HCT116 (cell line): ENCODE results near the gene PRRT1. TPM values are rescaled to one million over a fixed set of nuclear protein-coding genes. Genes with fewer than 3 reads are reported as not detected.
"Not testable (repeated sequence)": the region's sequence is repeated elsewhere in the genome, so short reads cannot be mapped to it uniquely, and the experiment has no call there.

ENCODE experiments used
- ATAC-seq: fragments of 200-7000 bp; cut with Tn5 transposase; 2 replicates; pipeline ENCODE4 v1.9.1; 2020; ENCODE audit warnings: mild to moderate bottlenecking, moderate library complexity
- BruUV-seq: library from RNA; stranded (reverse); fragments of 400-500 nt; replicated peaks from 2 replicates; lab custom pipeline; 2021; lab: Mats Ljungman, UMichigan
- CTCF ChIA-PET: fragments of 300-600 bp; sonication (Branson Sonifier 250); formaldehyde crosslinking; loops from one replicate; lab custom pipeline; 2021; ENCODE audit warnings: antibody characterized with exemption; lab: Charles Lee
- POLR2A ChIA-PET: fragments of 300-600, 350-600 bp; sonication (Branson Sonifier 250); formaldehyde crosslinking; loops from one replicate; lab custom pipeline; 2021; ENCODE audit warnings: antibody characterized with exemption; lab: Charles Lee
- RAD21 ChIA-PET, 2 experiments: fragments of 300-600 bp; sonication (Branson Sonifier 250); formaldehyde crosslinking; loops; one replicate each; lab custom pipeline; 2023; ENCODE audit warnings: low total read pairs in 2 of 2; ENCODE audit not compliant: uncharacterized antibody in 2 of 2, unreplicated experiment in 2 of 2, low non-redundant PET in 1 of 2; lab: Charles Lee
- DNase-seq: peaks from one replicate; pipeline ENCODE4 v3.0.0-alpha.2; 2010; ENCODE audit warnings: low read depth, low spot score
- H2AFZ ChIP-seq: fragments of 200-600 bp; shearing (Covaris generic), sonication (generic); 2 replicates; pipeline ENCODE4 v1.6.1; 2017; ENCODE audit warnings: low read depth, mixed run types, mixed read lengths, antibody characterized with exemption, low read length; ENCODE audit not compliant: poor library complexity, severe bottlenecking
- H3K27ac ChIP-seq: 2 replicates; pipeline ENCODE4 v1.5.1; 2012; ENCODE audit warnings: low read depth, low read length
- H3K27me3 ChIP-seq: fragments of 200-600 bp; sonication (generic); 2 replicates; pipeline ENCODE4 v1.6.1; 2016; ENCODE audit warnings: mixed run types, low read length, mixed read lengths; ENCODE audit not compliant: insufficient read depth
- H3K36me3 ChIP-seq, 2 experiments: fragments of 200-500 bp in 1 of 2; fragments of 200-600 bp in 1 of 2; sonication (Bioruptor generic) in 1 of 2; sonication (generic) in 1 of 2; 2 replicates each; pipeline versions ENCODE4 v1.5.1 to v1.6.1; 2014 to 2016; ENCODE audit warnings: low read length in 2 of 2, inconsistent platforms in 1 of 2, mixed read lengths in 1 of 2, mixed run types in 1 of 2; ENCODE audit not compliant: insufficient read depth in 2 of 2, control insufficient read depth in 1 of 2
- H3K4me1 ChIP-seq, 2 experiments: fragments of 200-600 bp in 1 of 2; sonication (generic) in 1 of 2; 2 replicates each; pipeline versions ENCODE4 v1.5.1 to v1.6.1; 2012 to 2017; ENCODE audit warnings: low read length in 2 of 2, inconsistent platforms in 1 of 2, mild to moderate bottlenecking in 1 of 2, mixed read lengths in 1 of 2, mixed run types in 1 of 2, moderate library complexity in 1 of 2; ENCODE audit not compliant: insufficient read depth in 2 of 2, control insufficient read depth in 1 of 2
- H3K4me2 ChIP-seq: fragments of 200-600 bp; sonication (generic); 2 replicates; pipeline ENCODE4 v1.6.1; 2017; ENCODE audit warnings: mixed run types, low read length, mixed read lengths
- H3K4me3 ChIP-seq, 2 experiments: fragments of 200-600 bp in 1 of 2; sonication (generic) in 1 of 2; replicated peaks in 1 of 2; 2 replicates each; pipeline ENCODE4 v1.5.1; 2011 to 2016; ENCODE audit warnings: low read length in 2 of 2, control low read depth in 1 of 2, low read depth in 1 of 2, mild to moderate bottlenecking in 1 of 2, mixed read lengths in 1 of 2, mixed run types in 1 of 2
- H3K79me2 ChIP-seq: fragments of 200-600 bp; sonication (generic); 2 replicates; pipeline ENCODE4 v1.6.1; 2017; ENCODE audit warnings: mild to moderate bottlenecking, mixed run types, low read length, moderate library complexity, mixed read lengths; ENCODE audit not compliant: insufficient read depth
- H3K9ac ChIP-seq: fragments of 200-600 bp; sonication (generic); 2 replicates; pipeline ENCODE4 v1.6.1; 2016; ENCODE audit warnings: low read length, mixed read lengths
- H3K9me2 ChIP-seq: fragments of 200-600 bp; sonication (generic), shearing (Covaris generic); 2 replicates; pipeline ENCODE4 v1.6.1; 2017; ENCODE audit warnings: mixed run types, mild to moderate bottlenecking, moderate library complexity; ENCODE audit not compliant: insufficient read depth
- H3K9me3 ChIP-seq, 2 experiments: fragments of 200-500 bp in 1 of 2; fragments of 200-600 bp in 1 of 2; sonication (Bioruptor generic) in 1 of 2; sonication (generic) in 1 of 2; 2 replicates each; pipeline ENCODE4 v1.6.1; 2014 to 2017; ENCODE audit warnings: low read length in 2 of 2, mixed read lengths in 2 of 2, inconsistent platforms in 1 of 2, low read depth in 1 of 2, mild to moderate bottlenecking in 1 of 2, mixed run types in 1 of 2, moderate library complexity in 1 of 2; ENCODE audit not compliant: control insufficient read depth in 1 of 2, insufficient read depth in 1 of 2
- H4K20me1 ChIP-seq: fragments of 200-600 bp; sonication (generic), shearing (Covaris generic); 2 replicates; pipeline ENCODE4 v1.6.1; 2017; ENCODE audit warnings: mixed run types, mild to moderate bottlenecking, moderate library complexity; ENCODE audit not compliant: insufficient read depth
- ATF3 ChIP-seq: IDR thresholded peaks from 2 replicates; pipeline ENCODE4 v1.6.1; 2012
- ELF1 ChIP-seq: IDR thresholded peaks from 2 replicates; pipeline ENCODE4 v1.6.1; 2012; ENCODE audit warnings: low read depth, borderline replicate concordance
- EZH2 ChIP-seq: fragments of 200-600 bp; sonication (generic); IDR thresholded peaks from 2 replicates; pipeline ENCODE4 v1.6.1; 2017; ENCODE audit warnings: antibody characterized with exemption, mixed run types
- POLR2A ChIP-seq: IDR thresholded peaks from 2 replicates; pipeline ENCODE4 v1.7.0; 2011; ENCODE audit warnings: borderline replicate concordance; ENCODE audit not compliant: insufficient read depth, insufficient read length; ENCODE audit errors: extremely low read depth
- SP1 ChIP-seq: IDR thresholded peaks from 2 replicates; pipeline ENCODE4 v1.6.1; 2012; ENCODE audit warnings: low read depth
- SRF ChIP-seq: IDR thresholded peaks from 2 replicates; pipeline ENCODE4 v1.6.1; 2012; ENCODE audit warnings: low read depth
- TCF7L2 ChIP-seq: IDR thresholded peaks from 2 replicates; pipeline ENCODE4 v1.7.0; 2011; ENCODE audit warnings: borderline replicate concordance, inconsistent platforms; ENCODE audit not compliant: insufficient read depth, insufficient read length; ENCODE audit errors: extremely low read depth
- YY1 ChIP-seq: IDR thresholded peaks from 2 replicates; pipeline ENCODE4 v1.6.1; 2011; ENCODE audit warnings: low read length, low read depth, moderate library complexity, mild to moderate bottlenecking; ENCODE audit not compliant: insufficient replicate concordance; ENCODE audit errors: extremely low read depth
- ZBTB33 ChIP-seq: IDR thresholded peaks from 2 replicates; pipeline ENCODE4 v1.6.1; 2011; ENCODE audit warnings: mild to moderate bottlenecking, low read length, moderate library complexity; ENCODE audit not compliant: insufficient replicate concordance; ENCODE audit errors: extremely low read depth
- intact Hi-C: fragments of 100-400 bp; cut with micrococcal nuclease; formaldehyde crosslinking; loops from 2 replicates; pipeline ENCODE4 v1.10.0; 2022
- microRNA-seq: library from miRNA; unstranded; fragments of <30 nt; microRNA quantifications from one replicate; pipeline ENCODE4, GENCODE V29; 2016; ENCODE audit warnings: borderline number of aligned reads
- total RNA-seq: library from RNA; stranded (reverse); gene quantifications from one replicate; pipeline ENCODE4 v1.2.1, GENCODE V29; 2021; ENCODE audit not compliant: unreplicated experiment

PRRT1 gene
- total RNA-seq, 1 experiment from 2014 or later: 6.1 TPM

- ATAC-seq (no peak), DNase-seq (no peak)
- intact Hi-C loops: no loop called here
- Histone ChIP-seq H3K27ac (no peak overlapping the region), H3K4me1 (peaks cover 0 to 5% of the 10 kb centered on the region in 2 experiments; a peak in 2 of 4 replicates), H3K36me3 (no peaks in the 10 kb centered on the region), H3K9me2 (no peaks in the 10 kb centered on the region), H3K4me3 (no peak overlapping the region), H3K79me2 (no peaks in the 10 kb centered on the region), H3K9ac (no peak overlapping the region), H3K9me3 (no peaks in the 10 kb centered on the region), H4K20me1 (no peaks in the 10 kb centered on the region), H3K27me3 (no peaks in the 10 kb centered on the region), H2AFZ (no peak overlapping the region), H3K4me2 (no peak overlapping the region)
- ChIA-PET POLR2A (no interaction called here), CTCF (no interaction called here), RAD21 (no interaction called here)
- TF ChIP-seq SP1 (no peak), TCF7L2 (no peak), POLR2A (no peak), SRF (no peak), ZBTB33 (no peak), ELF1 (no peak), YY1 (no peak), ATF3 (no peak), EZH2 (no peak)
- BruUV-seq: no TSS peak
These were observed 49.5 kb downstream of the PRRT1 start for GRCh38 chr6:32102255-32102654.

GRCh38 chr6:32100251-32100650 lies 51.5 kb downstream of the PRRT1 start:
- BruUV-seq, H3K4me1 ChIP-seq, intact Hi-C loops, H3K9ac ChIP-seq, H2AFZ ChIP-seq, RAD21 ChIA-PET, ATAC-seq, H4K20me1 ChIP-seq, H3K4me3 ChIP-seq, H3K9me2 ChIP-seq, H3K27me3 ChIP-seq, H3K36me3 ChIP-seq, H3K27ac ChIP-seq, H3K9me3 ChIP-seq, DNase-seq, CTCF ChIA-PET, H3K4me2 ChIP-seq, H3K79me2 ChIP-seq: not testable (repeated sequence)
- POLR2A ChIA-PET: interaction anchor here (0.7 kb wide), 1 partner anchor 145 kb away, joined by 3 read pairs; no protein-coding TSS in a partner anchor

Small RNA genes within 50 kb of the gene (microRNA-seq; reads per million reads assigned to microRNA genes)
- 4.8 reads per million, percentile 9 among the genes with 10 or more reads in this experiment for gene MIR6721
- gene MIR6833: not detected

Other genes starting within 250 kb of the PRRT1 start
- 10.3 TPM for gene ZBTB12, start 249.9 kb downstream of the PRRT1 start, total RNA-seq
- 3.1 TPM for gene C2, start 224.2 kb downstream of the PRRT1 start, total RNA-seq
- gene CFB, start 205.8 kb downstream of the PRRT1 start, total RNA-seq: 1.5 TPM
- gene NELFE, start 193.0 kb downstream of the PRRT1 start, total RNA-seq: 68.3 TPM
- gene SKIC2, start 192.8 kb downstream of the PRRT1 start, total RNA-seq: 68.0 TPM
- 16.4 TPM for gene DXO, start 179.8 kb downstream of the PRRT1 start, total RNA-seq
- gene C4A, start 169.9 kb downstream of the PRRT1 start, total RNA-seq: 5.1 TPM
- gene C4B, start 137.1 kb downstream of the PRRT1 start, total RNA-seq: 6.3 TPM
- 1.4 TPM for gene CYP21A2, start 113.5 kb downstream of the PRRT1 start, total RNA-seq
- 8.5 TPM for gene TNXB, start 42.6 kb downstream of the PRRT1 start, total RNA-seq
- gene ATF6B, start 23.7 kb downstream of the PRRT1 start, total RNA-seq: 63.9 TPM
- 11.2 TPM for gene FKBPL, start 21.7 kb downstream of the PRRT1 start, total RNA-seq
- gene PPT2, start 2.2 kb upstream of the PRRT1 start, total RNA-seq: 21.0 TPM
- gene EGFL8, start 12.7 kb upstream of the PRRT1 start, total RNA-seq: 29.0 TPM
- gene AGPAT1, start 24.1 kb upstream of the PRRT1 start, total RNA-seq: 55.6 TPM
- 45.9 TPM for gene RNF5, start 26.5 kb upstream of the PRRT1 start, total RNA-seq
- 22.6 TPM for gene AGER, start 32.3 kb upstream of the PRRT1 start, total RNA-seq
- gene PBX2, start 38.3 kb upstream of the PRRT1 start, total RNA-seq: 79.0 TPM
- 1.2 TPM for gene GPSM3, start 40.7 kb upstream of the PRRT1 start, total RNA-seq
- 0.81 TPM for gene NOTCH4, start 72.1 kb upstream of the PRRT1 start, total RNA-seq
- not detected for gene TSBP1, start 220.0 kb upstream of the PRRT1 start, total RNA-seq